GM18873 (cell line): ENCODE results near the gene SV2C.
"Not testable (repeated sequence)": the region's sequence is repeated elsewhere in the genome, so short reads cannot be mapped to it uniquely, and the experiment has no call there.

ENCODE experiments used
- ATAC-seq: cut with Tn5 transposase; IDR thresholded peaks from one replicate; pipeline ENCODE4 v1.9.1; 2021; ENCODE audit warnings: mild to moderate bottlenecking, moderate library complexity, moderate number of reproducible peaks; ENCODE audit not compliant: unreplicated experiment, low FRiP score

The SV2C gene

GRCh38 chr5:76242155-76242554 lies 159.0 kb downstream of the SV2C start:
- not testable (repeated sequence) for ATAC-seq

- ATAC-seq, result no peak
Measured at GRCh38 chr5:76245590-76245989, 162.4 kb downstream of the SV2C start.

- no peak for ATAC-seq
Measured at GRCh38 chr5:76249621-76250020, 166.4 kb downstream of the SV2C start.

- no peak for ATAC-seq
Measured at GRCh38 chr5:76250463-76250862, 167.3 kb downstream of the SV2C start.

- ATAC-seq, result no peak
Measured at GRCh38 chr5:76251656-76252055, 168.5 kb downstream of the SV2C start.

GRCh38 chr5:76252437-76252836 lies 169.3 kb downstream of the SV2C start:
- ATAC-seq, result no peak

- no peak for ATAC-seq
Measured at GRCh38 chr5:76256116-76256889, 173.1 kb downstream of the SV2C start.

GRCh38 chr5:76257225-76257833 lies 174.1 kb downstream of the SV2C start:
- ATAC-seq, result no peak

GRCh38 chr5:76257897-76258296 lies 174.7 kb downstream of the SV2C start:
- no peak for ATAC-seq

- no peak for ATAC-seq
Measured at GRCh38 chr5:76264681-76265080, 181.5 kb downstream of the SV2C start.

- ATAC-seq, result no peak
Measured at GRCh38 chr5:76269259-76269931, 186.2 kb downstream of the SV2C start.

- ATAC-seq, result no peak
Measured at GRCh38 chr5:76269932-76270610, 186.9 kb downstream of the SV2C start.

GRCh38 chr5:76271836-76272235 lies 188.7 kb downstream of the SV2C start:
- no peak for ATAC-seq

GRCh38 chr5:76273206-76273885 lies 190.2 kb downstream of the SV2C start:
- no peak for ATAC-seq

- no peak for ATAC-seq
Measured at GRCh38 chr5:76274571-76274970, 191.4 kb downstream of the SV2C start.

- no peak for ATAC-seq
Measured at GRCh38 chr5:76277736-76278135, 194.6 kb downstream of the SV2C start.

GRCh38 chr5:76278261-76278789 lies 195.1 kb downstream of the SV2C start:
- ATAC-seq, result no peak

- ATAC-seq, result no peak
Measured at GRCh38 chr5:76280494-76280893, 197.3 kb downstream of the SV2C start.

- ATAC-seq, result no peak
Measured at GRCh38 chr5:76283670-76284069, 200.5 kb downstream of the SV2C start.

- no peak for ATAC-seq
Measured at GRCh38 chr5:76289692-76290091, 206.5 kb downstream of the SV2C start.
